GM19397 (cell line): ENCODE data around the gene MUC2.
"Not testable (repeated sequence)": the region's sequence is repeated elsewhere in the genome, so short reads cannot be mapped to it uniquely, and the experiment has no call there.

Source experiments
- ATAC-seq: cut with Tn5 transposase; IDR thresholded peaks from one replicate; pipeline ENCODE4 v1.9.1; 2021; ENCODE audit warnings: mild to moderate bottlenecking, moderate library complexity; ENCODE audit not compliant: unreplicated experiment

The MUC2 gene

GRCh38 chr11:1102996-1103395, 28.3 kb downstream of the MUC2 start:
- no peak for ATAC-seq

GRCh38 chr11:1103401-1104360, 29.0 kb downstream of the MUC2 start:
- no peak for ATAC-seq

GRCh38 chr11:1104411-1105182, 29.9 kb downstream of the MUC2 start:
- no peak for ATAC-seq

GRCh38 chr11:1105183-1105565, 30.5 kb downstream of the MUC2 start:
- no peak for ATAC-seq

- ATAC-seq = no peak
Measured at GRCh38 chr11:1106387-1106786, 31.7 kb downstream of the MUC2 start.

GRCh38 chr11:1107316-1108245, 32.9 kb downstream of the MUC2 start:
- ATAC-seq = no peak

GRCh38 chr11:1108246-1108900, 33.7 kb downstream of the MUC2 start:
- no peak for ATAC-seq

- no peak for ATAC-seq
Measured at GRCh38 chr11:1109101-1109917, 34.6 kb downstream of the MUC2 start.

GRCh38 chr11:1109918-1110705, 35.4 kb downstream of the MUC2 start:
- no peak for ATAC-seq

GRCh38 chr11:1111545-1112212, 37.0 kb downstream of the MUC2 start:
- ATAC-seq = no peak

GRCh38 chr11:1112351-1113191, 37.9 kb downstream of the MUC2 start:
- no peak for ATAC-seq

- no peak for ATAC-seq
Measured at GRCh38 chr11:1113405-1114201, 38.9 kb downstream of the MUC2 start.

GRCh38 chr11:1115292-1115691, 40.6 kb downstream of the MUC2 start:
- not testable (repeated sequence) for ATAC-seq

GRCh38 chr11:1116104-1116503, 41.4 kb downstream of the MUC2 start:
- no peak for ATAC-seq

GRCh38 chr11:1116666-1117390, 42.2 kb downstream of the MUC2 start:
- ATAC-seq = no peak

- ATAC-seq = no peak
Measured at GRCh38 chr11:1117992-1118391, 43.3 kb downstream of the MUC2 start.
